GM18505 (cell line): ENCODE measurements around the gene DOCK1.

Experiments used
- ATAC-seq: cut with Tn5 transposase; IDR thresholded peaks from one replicate; pipeline ENCODE4 v1.9.1; 2021; ENCODE audit not compliant: unreplicated experiment
- POLR2A ChIP-seq: IDR thresholded peaks from 4 replicates; pipeline ENCODE4 v1.6.1; 2011; ENCODE audit warnings: borderline replicate concordance; ENCODE audit not compliant: insufficient read depth, insufficient read length; ENCODE audit errors: extremely low read depth

The DOCK1 gene

DNA sequence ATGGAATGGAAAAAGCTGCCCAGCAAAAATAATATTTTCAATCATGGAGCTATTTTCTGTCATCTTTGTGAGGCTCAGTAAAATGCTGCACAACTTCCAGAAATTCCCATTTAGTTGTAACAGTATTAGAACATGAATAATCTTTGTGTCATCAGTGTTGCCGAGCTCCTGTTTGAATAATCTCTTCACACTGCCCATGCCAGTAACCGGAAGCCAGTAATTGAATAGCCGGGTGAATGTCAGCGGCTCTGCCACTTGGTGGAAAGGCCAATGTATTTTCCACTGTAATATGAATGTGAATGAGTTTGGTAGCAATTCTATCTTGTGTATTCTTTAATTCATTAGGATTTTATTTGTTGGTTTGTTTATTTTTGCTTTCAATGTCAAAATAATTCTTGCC, 463.7 kb downstream of the DOCK1 start:
- TF ChIP-seq POLR2A, result no peak
- no peak for ATAC-seq

DNA sequence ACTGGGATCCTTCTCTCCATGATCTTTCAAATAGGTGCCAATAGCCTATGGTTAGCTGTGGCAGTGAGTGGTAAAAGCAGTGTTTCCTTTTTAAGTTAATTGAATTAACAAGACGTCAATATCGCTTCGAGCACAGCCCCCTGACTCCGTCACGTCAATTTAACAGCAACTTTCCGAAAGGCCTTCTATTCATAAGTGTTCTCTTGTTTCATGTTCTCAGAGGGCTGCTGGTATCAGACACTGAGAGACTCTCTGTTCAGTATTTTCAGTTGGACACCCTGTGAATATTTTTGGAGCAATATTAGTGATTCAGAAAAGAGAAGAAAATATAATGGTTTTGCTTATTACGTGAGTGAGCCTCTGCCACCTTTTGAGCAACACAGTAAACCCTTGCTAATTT, 465.4 kb downstream of the DOCK1 start:
- ATAC-seq, result no peak
- TF ChIP-seq POLR2A, result no peak

DNA sequence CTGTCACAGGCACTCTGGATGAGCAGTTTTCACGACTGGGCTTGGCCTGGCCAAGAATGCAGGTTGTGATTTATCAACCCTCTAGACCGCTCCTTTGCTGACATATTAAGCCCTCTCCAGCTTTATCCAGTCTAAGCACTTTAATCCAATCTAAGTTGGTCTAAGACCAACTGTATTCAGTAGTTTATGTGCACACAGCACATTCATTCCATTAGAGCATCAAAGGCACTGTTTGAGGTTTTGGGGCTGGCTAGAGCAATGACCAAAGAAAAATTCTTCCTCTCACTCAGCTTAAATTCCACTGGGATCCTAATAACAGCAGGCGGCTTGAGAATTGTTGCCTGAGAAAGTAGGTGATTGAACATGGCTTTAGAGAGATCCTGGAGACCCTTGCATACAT, 467.1 kb downstream of the DOCK1 start:
- TF ChIP-seq POLR2A, result no peak

DNA sequence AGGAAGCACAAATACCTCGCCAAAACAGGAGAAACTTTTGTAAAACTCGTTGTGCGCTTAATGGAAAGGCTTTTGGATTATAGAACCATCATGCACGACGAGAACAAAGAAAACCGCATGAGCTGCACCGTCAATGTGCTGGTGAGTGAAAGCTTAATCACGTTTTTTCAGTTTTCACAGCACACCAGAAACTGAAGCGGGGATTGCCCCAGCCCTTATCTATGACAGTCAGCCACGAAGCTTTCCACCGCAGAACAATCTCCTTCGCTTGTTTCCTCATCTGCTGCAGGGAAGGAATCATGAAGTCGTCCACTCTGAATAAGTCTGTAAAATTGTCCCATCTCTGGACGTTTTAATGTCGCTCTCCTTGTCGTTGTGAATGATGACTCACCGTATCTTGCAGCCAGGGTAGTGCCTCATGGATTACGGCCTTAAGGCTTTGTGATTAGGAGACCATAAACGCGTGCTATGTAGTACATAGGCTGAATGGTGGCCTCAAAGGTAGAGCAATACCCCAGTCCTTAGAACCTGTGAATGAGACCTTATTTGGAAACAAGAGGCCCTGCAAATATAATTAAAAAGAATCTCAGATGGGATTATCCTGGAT, 468.9 kb downstream of the DOCK1 start:
- TF ChIP-seq POLR2A, result no peak
- no peak for ATAC-seq

More for the DNA sequence above, 467.1 kb downstream of the DOCK1 start:
- no peak for ATAC-seq

DNA sequence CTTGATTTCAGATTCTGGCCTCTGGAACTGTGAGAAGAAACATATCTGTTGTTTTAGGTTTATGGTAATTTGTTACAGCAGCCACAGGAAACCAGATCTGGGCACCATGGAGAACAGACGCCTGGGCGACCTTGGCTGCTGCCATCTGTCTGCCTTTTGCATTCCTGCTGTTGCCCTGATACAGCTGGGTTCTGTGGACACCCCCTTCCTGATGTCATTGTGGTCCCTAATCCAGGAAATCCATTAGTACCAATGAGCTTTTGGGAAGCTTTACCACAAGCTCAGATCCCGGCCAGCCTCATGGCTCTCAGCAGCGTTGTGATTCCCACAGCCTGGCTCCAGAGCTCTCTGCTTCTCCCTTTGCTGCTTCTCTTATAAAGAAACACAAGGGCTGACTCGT, 469.7 kb downstream of the DOCK1 start:
- TF ChIP-seq POLR2A, result no peak
- ATAC-seq, result no peak

DNA sequence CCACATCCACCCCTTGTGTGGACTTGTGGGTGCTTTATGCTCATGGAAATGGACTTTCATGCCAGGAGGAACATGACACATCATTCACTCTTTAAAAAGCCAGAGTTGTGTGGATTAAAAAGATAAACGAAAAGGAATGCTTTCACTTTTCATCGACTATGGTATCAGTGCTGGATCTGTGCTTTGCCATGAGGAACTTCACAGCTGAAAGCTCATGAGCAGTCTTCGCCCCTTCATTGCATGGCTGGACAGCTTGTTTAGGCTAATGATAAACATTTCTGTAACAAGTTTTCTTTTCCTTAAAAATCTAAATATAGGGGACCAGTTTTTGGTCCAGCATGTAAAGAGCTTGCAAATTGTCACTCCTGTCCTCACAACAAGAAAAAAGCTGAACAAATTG, 470.2 kb downstream of the DOCK1 start:
- no peak for ATAC-seq
- no peak for TF ChIP-seq POLR2A

DNA sequence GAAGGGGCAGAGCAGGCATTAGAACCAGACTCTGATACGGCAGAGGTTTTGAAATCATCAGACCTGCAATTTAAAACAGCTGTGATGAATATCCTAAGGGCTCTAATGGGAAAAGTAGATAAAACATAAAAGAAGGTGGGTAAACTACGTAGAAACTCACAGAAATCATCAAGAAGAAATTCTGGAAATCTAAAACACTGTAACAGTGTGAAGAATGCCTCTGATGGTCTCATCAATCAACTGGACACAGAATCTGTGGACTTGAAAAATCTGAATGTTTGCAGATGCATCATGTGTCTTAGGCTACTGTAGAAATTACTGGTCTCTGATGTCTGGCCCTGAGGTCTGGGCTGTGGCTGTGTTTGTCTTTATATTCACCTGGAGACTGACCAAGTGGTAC, 470.8 kb downstream of the DOCK1 start:
- ATAC-seq, result no peak
- TF ChIP-seq POLR2A, result no peak

DNA sequence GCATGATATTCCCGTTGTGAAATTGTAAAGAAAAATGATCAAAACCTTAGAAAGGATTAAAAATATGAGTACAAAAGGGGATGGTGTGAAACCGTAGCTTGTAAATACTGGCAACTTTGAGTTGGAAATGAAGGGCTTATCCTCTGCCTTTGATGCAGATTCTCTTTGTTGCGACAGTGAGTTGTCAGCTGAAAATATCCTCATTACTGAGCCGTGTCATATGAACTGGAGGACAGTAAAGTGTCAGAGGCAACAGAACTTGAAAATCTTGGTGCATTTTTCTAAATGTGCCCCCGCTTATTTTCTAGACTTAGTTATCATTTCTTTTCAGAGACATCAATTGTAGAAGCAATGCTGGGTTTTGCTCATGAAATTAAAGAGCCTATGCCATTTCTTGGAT, 473.4 kb downstream of the DOCK1 start:
- no peak for ATAC-seq
- TF ChIP-seq POLR2A, result no peak

DNA sequence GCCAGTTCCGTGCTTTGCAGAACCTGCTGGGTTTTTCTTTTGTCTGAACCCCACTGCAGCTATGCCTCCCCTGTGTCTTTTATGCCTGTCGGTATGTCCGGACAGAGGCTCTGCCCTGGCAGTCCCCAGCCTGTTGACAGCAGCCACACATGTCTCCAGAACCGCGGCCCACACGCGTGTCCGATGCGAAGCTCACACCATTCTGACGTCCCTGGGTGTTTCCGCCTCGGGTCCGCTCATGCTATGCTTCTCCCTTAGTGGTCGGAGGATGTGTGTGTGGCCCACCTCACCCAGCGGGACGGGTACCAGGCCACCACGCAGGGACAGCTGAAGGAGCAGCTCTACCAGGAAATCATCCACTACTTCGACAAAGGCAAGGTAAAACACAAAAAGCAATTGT, 479.3 kb downstream of the DOCK1 start:
- no peak for ATAC-seq
- no peak for TF ChIP-seq POLR2A

DNA sequence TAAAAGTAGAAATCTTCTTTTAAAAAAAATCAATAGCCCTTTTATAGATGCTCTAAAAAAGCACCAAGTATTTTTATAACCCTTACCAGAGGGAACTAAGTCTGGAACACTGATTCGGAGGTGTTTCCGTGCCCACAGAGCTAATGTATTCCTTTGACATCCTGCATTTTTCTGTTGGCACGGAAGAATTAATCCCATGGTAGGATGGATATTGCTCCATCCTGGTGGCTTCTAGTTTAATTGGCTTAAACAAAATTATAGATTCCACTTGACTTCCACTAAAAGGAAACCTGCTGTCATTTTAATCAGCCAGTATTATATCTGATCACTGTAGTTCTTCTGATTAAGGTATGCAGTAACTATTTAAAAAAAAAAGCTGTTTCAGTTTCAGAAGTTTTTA, 479.8 kb downstream of the DOCK1 start:
- no peak for TF ChIP-seq POLR2A
- ATAC-seq, result no peak

DNA sequence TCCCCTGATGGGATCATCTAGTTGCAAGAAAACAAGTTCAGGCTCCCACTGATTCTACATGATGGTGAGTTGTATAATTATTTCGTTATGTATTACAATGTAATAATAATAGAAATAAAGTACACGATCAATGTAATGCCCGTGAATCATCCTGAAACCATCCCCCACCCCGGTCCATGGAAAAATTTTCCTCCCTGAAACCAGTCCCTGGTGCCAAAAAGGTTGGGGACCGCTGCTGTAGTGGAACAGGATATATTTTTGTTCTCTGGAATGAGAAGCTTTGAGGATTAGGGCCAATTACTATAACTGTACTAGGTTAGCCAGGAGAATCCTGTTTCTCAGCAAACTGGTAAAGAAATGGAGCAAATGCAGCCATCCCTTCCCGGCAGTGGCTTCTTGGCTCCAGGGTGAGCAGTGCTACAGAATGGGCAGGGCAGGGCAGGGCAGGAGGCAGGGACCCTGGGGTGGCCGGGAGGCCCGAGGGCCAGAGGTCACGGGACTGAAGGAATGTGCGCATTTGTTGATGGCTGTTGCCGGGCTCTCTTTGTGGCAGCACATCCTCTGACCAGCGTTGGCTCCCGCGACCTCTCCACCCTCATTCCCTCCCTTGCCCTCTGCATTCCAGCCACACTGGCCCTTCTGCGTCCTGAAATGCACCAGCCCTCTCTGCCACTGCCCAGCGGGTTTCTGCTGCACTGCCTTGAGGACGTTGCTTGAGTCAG, 481.5 kb downstream of the DOCK1 start:
- no peak for ATAC-seq
- no peak for TF ChIP-seq POLR2A

DNA sequence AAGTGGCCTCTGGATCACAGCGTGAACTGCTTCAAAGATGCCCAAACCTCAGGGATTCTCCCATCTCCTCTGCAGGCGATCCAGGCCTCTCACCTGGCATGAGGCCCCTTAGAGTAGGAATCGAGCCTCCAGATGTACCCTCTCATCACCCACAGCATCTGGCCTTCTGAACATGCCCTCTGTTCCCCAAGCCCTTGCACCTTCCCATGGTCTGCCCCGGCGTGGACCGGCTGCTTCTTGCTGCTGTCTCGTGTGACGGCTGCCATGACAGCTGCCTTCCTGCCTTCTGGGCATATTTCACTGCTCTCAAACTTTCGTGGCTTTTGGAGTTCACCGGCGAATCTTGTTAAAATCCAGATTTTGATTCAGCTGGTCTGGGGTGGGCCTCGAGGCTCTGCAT, 486.6 kb downstream of the DOCK1 start:
- no peak for TF ChIP-seq POLR2A

DNA sequence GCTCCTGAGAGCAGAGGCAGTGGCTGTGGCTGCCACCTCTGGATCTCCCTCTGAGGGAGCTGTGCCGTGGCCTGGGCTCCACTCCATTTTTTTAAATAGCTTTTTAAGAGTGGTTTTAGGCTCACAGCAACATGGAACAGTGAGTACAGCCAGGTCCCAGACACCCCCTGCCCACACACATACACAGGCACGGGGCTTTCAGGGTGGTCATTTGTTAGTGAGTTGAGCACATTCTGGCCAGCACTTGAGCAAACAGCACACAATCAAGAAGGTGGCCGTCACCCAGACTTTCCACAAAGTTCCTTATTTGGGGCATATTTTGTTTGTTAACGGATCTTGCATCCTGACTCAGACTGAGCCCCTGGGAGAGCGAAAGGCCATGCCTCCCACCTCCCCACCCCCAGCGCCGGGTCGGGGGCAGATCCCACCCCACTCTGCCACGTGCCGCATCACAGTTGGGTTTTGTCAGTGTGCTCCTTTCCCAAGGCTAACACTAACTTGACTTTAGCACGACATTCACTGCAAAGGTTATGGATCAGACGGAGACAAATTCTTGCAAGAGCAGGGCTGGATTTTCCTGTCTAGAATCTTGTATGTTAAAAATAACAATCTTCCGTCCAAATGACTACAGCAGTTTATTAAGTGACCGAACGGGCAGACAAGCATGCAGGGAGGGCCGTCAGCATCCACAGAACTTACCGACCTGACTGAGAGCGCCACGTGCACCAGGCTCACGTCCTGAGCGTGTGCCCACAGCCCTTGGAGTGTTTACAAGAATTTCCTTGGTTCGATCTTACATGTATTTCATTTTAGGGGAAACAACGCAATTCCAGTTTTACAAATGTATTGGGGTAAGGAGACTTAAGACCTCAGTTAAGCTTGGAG, 487.4 kb downstream of the DOCK1 start:
- TF ChIP-seq POLR2A, result no peak
- ATAC-seq, result no peak

More for the DNA sequence above, 486.6 kb downstream of the DOCK1 start:
- ATAC-seq, result no peak
